GM18505 (cell line): ENCODE results near the gene FAM9C.
A peak's percentile ranks its signal among the peaks of the same experiment; 100 is the strongest.
"Not testable (repeated sequence)": the region's sequence is repeated elsewhere in the genome, so short reads cannot be mapped to it uniquely, and the experiment has no call there.

ENCODE experiments used
- ATAC-seq: cut with Tn5 transposase; IDR thresholded peaks from one replicate; pipeline ENCODE4 v1.9.1; 2021; ENCODE audit not compliant: unreplicated experiment
- POLR2A ChIP-seq: IDR thresholded peaks from 4 replicates; pipeline ENCODE4 v1.6.1; 2011; ENCODE audit warnings: borderline replicate concordance; ENCODE audit not compliant: insufficient read depth, insufficient read length; ENCODE audit errors: extremely low read depth

Gene FAM9C

DNA sequence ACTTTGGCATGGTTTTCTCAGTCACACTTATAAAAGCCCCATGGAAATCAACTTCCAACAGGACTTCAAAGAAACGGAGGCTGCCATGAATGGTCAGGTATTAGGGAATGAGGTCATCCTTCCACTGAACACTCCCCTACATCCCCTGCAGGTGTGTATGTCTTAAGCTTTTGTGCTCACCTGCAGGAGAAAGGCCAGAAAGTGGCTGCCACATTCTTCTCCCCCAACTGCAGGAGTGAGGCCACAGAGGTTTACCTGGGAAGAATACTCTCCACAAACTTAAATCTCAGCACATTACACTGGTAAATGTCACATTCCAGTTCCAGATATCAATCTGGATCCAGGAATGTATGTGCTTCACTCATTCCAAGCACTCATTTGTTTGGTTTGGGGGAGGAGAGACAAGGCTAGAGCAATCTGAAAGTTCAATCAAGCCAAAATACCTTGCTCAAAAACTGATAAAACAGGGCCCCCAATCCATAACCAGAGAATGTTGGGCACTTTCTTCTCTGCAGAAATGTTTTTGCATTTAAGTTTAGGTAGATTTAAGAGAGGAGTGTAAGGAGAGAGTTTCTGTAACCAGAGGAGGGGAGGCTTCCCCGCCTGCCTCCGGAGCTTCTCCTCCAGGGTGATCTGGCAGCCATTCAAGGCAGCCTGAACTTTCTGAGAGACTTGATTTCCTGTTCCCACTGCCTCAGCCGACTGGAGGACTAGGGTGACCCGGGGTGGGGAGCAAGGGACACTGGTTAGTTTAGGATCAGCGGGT is 15.4 kb downstream of the FAM9C start:
- ATAC-seq: no peak
- no peak for TF ChIP-seq POLR2A

DNA sequence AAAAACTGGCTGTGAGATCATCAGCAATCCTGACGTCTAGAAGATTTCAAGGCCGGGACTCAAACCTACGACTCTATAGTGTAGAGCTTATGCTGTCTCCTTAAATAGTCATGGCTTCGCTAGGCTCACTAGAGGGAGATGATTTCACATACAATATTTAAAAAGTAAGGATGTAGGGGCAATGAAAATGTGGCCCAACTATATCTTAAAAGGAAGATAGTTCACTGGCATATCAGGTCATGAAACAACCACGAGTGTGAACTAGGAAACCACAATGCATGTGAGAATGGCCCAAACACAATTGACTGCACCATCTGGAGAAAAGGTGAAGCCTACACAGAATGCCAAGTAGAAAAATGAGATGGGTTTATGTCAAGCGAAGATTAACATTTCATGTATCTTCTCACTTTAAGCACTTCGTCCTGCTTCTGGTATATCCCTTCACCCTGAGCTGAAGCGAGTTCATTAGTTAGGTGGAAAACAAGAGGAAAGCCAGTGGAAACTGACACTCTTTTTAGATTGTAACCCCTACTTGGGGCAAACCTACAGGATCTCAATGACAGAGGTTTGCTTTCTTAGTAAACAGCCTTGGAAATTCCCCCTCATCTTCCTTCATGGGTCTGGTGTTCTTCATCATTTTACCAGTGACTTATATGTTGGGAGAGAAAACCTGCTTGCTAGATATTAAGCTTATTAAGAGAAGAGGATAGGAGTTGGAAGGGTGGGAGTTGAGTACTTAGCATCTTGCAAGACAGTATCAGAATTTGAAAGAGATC is 17.4 kb downstream of the FAM9C start:
- no peak for TF ChIP-seq POLR2A
- ATAC-seq: no peak

DNA sequence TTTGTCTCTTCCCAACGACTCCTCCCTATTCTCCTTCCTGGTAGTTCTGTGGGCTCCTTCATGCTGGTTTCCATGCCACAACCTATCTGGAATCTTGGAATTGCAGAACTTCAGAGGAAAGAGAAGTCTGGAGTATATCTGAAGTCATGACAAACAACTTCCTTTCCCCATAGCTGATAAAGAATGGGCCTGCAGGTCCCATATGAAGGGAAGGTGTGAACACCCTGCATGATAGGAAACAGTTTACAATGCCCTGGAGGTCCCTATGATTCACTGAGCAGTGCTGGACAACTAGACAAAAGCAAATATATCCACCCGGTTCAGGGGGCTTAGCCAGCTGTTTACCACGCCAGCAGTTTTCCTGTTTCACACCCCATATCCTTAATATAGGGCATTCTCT is 19.4 kb downstream of the FAM9C start:
- no peak for ATAC-seq

DNA sequence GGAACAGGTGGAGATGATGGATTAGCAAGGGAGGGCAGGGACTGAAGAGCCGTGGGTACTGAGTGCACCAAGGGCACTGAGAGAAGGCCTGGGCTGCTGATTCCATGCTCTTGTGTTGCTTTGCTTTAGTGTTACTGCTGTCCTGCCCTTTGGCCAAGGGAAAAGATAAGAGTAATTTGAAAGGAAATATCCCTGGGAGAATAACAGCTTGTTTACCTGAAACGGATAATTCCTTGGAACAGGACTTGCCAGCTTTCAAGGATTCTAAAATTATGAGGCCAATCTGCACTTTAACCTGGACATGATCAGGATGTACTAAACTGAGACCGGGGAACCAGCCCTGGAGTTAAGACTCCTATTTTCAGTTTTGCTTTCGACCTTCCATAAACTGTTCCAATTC is 20.4 kb downstream of the FAM9C start:
- no peak for ATAC-seq
- TF ChIP-seq POLR2A: no peak

More for the DNA sequence above, 19.4 kb downstream of the FAM9C start:
- TF ChIP-seq POLR2A: no peak

DNA sequence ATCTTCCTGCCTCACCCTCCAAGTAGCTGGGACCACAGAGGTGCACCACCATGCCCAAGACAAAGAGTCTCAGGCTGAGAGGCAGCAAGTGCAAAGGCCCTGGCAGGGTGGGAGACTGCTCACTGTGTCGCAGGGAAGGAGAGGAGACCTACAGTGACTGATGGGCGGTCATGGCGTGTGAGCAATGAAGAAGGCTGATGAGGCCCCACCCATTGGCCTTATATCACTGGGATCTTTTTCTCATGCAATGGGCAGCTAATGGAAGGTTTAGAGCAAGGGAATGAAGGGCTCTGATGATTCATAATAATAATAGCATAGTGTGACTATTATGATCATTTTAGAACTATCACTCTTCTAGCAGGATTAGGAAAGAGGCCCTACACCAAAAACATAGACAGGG is 20.9 kb downstream of the FAM9C start:
- no peak for TF ChIP-seq POLR2A
- no peak for ATAC-seq

DNA sequence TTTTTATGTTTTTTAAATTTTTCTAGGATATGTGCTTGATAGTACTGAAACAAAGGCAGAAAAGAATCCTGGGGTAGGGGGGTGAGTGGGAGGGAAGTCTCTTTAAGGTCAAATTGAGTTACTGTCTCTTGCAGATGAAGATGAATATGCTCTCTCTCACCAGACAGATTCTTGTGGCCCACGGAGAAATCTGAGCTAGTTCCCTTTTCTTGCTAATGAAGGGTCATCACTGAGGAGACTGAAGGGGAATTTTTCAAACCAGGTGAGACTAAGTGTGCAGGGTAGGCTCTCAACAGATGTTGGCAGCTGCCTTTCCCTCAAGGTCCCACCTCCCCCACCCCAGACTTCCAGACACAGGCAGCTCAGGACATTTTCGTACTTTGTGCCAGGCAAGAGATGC is 21.5 kb downstream of the FAM9C start:
- ATAC-seq: peak; percentile 86

DNA sequence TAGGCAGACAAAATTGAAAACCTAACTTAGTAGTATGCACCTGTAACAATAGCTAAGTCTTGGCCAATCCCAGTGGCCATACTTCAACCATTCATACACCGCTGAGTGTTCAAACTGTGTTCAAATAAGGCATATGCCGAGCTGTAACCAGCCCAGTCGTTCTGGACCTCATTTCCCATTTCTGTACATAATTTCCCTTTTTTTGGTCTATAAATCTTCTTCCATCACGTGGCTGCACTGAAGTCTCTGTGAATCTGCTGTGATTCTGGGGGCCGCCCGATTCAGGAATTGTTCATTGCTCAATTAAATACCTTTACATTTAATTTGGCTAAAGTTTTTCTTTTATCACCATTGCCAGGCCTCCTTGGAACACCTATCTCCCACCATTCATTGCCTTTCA is 27.7 kb downstream of the FAM9C start:
- not testable (repeated sequence) for ATAC-seq

More for the DNA sequence above, 21.5 kb downstream of the FAM9C start:
- no peak for TF ChIP-seq POLR2A

DNA sequence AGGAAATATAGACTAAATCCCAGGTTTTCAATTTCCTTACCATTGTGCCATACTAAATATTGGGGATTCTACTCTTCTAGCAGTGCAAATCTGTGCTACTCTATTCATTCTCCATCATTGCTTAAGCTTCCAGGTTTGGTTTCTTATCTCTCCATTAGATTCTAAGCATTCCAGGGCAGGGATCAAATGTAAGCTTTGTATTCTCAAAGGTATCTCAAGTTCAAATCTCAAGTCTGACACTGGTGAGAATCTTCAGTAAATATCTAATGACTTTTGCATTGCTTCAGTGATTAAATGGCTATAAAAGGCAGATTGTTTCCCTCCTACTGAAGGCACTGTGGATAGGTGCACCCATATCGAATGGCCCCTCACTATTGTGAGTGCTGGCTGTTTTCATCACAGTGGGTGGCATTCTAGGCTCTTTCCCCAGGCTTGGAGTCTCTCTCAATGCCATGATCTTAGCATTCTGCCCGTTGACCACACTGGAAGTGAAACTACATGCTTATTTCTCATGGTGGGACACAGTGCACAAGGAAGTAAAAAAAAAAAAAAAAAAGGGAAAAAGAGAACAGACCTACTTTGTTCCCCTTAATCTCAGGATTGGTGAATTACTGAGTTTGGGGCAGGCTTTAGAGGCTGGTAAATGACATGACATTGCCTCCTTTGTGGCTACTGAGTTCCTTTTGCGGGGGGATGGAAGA is 28.7 kb downstream of the FAM9C start:
- TF ChIP-seq POLR2A: no peak
- no peak for ATAC-seq

DNA sequence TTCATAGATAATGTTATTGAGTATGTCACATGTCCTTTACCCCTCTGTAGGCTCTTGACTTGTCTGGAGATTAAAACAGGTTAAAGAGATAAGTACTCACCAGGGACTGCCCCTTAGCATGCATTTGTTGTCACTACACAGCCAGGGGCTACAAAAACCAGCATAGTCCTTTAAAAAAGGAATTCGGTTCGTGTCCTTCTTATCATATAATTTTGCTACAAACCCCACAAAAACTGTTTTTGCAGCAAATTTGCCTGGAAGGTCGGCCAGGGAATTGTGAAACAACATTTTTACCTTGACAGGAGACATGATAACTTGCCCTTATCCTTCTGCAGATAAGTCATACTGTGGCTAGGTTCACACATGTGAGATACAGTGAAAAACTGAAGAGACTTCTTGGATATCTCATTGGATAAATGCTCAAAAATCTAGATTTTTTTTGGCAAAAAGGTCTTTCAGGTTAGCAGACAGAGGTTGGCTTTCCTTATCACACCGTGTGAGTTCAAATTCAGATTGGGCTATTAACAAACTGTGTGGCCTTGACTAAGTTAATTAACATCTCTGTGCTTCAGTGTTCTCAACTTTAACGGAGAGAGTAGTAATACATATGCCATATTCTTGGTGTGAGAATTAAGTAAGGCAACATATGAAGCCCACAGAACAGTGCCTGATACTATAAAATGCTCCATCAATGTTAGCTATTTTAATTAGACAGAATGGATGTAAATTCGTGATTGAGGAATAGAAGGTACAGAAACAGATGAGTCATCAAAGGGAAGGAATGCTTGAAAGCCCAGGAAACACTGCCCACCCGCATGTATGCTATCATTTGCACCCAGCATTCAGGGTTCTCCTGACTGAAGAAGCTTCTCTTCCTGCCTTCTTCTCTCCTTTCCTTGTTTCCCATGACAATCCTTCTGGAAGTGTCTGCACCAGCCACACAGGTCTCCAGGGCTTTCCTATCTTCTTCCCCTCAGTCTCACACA is 30.0 kb downstream of the FAM9C start:
- ATAC-seq: peak; percentile 23
- TF ChIP-seq POLR2A: no peak

DNA sequence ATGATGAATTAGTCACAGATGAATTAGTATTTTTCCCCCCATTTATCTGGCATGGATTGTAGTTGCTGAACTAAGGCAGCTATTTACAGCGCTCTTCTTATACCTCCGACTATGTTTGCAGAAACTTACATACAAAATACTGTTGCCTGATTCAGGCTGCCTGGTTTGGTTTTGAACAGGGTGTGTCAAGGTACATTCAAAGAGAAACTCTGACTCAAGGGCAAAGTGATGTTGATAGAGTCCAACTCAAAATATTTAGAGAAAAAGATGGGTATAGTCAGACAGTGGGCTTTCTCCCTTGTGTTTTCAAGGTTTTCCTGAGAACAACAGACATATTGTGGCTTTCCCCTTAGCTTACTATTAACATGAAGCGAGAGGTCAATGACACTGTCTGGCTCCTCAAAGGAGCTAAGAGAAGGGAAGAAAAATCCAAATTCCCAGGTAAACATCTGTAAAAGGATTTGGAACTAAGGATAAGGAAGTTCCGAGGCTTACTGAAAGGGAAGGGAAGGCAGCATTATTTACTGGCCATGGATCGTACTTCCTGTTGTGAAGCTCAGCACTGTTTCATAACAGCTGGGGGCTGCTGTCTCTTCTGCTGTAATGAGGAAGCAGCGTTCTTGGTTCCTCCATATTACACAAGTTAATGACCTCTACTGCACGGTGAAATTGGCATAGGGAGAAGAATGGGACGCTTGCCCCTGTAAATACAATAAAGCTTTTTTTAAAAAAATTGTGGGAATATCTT is 30.9 kb downstream of the FAM9C start:
- TF ChIP-seq POLR2A: no peak
- peak; percentile 79 for ATAC-seq

DNA sequence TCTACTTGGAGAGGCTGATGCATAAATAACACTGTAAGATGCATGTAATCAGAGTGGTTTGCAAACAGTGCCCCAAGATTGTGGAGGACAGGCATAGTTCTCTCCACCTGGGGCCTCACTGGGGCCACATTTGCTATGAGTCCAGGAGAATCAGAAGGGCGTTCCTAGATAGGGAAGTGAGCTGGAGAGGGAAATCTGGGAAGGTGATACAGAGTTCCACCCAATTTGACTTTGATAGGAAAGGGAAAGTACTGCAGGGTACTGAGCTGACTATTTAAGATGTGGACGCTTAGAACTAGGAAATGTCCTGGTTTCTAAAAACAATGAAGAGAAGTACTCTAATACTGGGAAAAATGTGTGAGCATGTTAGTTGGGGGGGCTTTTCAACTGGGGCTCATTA is 33.9 kb downstream of the FAM9C start:
- no peak for ATAC-seq

DNA sequence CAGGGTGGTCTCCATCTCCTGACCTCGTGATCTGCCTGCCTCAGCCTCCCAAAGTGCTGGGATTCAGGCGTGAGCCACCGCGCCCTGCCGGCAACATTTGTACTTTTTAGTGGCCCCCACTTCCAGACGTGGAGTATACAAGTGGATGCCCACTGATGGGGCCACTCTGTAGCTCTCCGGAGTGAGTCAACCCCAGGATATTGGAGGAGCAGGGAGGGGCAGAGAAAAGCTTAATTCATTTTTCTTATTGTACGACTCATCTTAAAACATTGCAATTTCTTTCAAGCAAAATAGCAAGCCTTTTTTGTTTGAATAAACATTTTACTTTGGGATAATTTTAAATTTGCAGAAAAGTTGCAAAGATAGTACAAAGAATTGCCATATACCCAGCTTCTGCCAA is 34.6 kb downstream of the FAM9C start:
- TF ChIP-seq POLR2A: no peak
- ATAC-seq: no peak

More for the DNA sequence above, 33.9 kb downstream of the FAM9C start:
- TF ChIP-seq POLR2A: no peak
